Gastroesophageal sphincter (tissue), 2 donors: ENCODE results near the gene BAK1.

Experiments
- POLR2A ChIP-seq, 2 donors: fragments of 450-650 bp; IDR thresholded peaks; one replicate each; pipeline ENCODE4 v1.6.1; 2017; ENCODE audit warnings: antibody characterized with exemption in 2 of 2, mild to moderate bottlenecking in 2 of 2, moderate library complexity in 1 of 2
- POLR2AphosphoS5 ChIP-seq: sonication (generic); formaldehyde crosslinking; IDR thresholded peaks from one replicate; pipeline ENCODE4 v1.6.1; 2017; ENCODE audit warnings: antibody characterized with exemption

- TF ChIP-seq POLR2A (IDR thresholded peaks at IDR 0.05) = no peak
- TF ChIP-seq POLR2AphosphoS5 = no peak
Measured at GRCh38 chr6:33624856-33625255, 44.8 kb upstream of the BAK1 start.
